Right atrium auricular region (tissue), 2 donors: ENCODE measurements around the gene PIGN. TPM values are rescaled to one million over a fixed set of nuclear protein-coding genes. Genes with fewer than 3 reads are reported as not detected.
A peak's percentile ranks its signal among the peaks of the same experiment; 100 is the strongest.

Source experiments
- DNase-seq: peaks from one replicate; pipeline ENCODE4 v3.0.0-alpha.2; 2019; ENCODE audit warnings: low spot score
- H3K27ac ChIP-seq, 2 donors: fragments of 200-600 bp; sonication (generic); 1 replicate in 1 of 2; 2 replicates in 1 of 2; pipeline ENCODE4 v1.5.1; 2016 to 2019
- H3K27me3 ChIP-seq, 2 donors: fragments of 200-600 bp; sonication (generic); one replicate each; pipeline versions ENCODE4 v1.5.1 to v1.6.0; 2017 to 2019
- H3K36me3 ChIP-seq: fragments of 200-600 bp; sonication (generic); one replicate; pipeline ENCODE4 v1.5.1; 2016
- H3K4me1 ChIP-seq, 2 donors: fragments of 200-600 bp; sonication (generic); one replicate each; pipeline versions ENCODE4 v1.5.1 to v1.6.0; 2017 to 2019
- H3K4me3 ChIP-seq, 2 donors: fragments of 200-600 bp; sonication (generic); 1 replicate in 1 of 2; 2 replicates in 1 of 2; pipeline ENCODE4 v1.5.1; 2017 to 2019; ENCODE audit warnings: mild to moderate bottlenecking in 1 of 2, moderate library complexity in 1 of 2
- H3K9me3 ChIP-seq, 2 donors: fragments of 200-600 bp; sonication (generic); one replicate each; pipeline ENCODE4 v1.5.1; 2019
- total RNA-seq, 2 donors: library from RNA; depleted of rRNA; stranded (reverse); fragments of >200 nt; gene quantifications; one replicate each; pipeline ENCODE4 v1.1.0, GENCODE V29; 2016
- TF ChIP-seq, protein P1 (sequence below), 2 donors: fragments of 200-600 bp; sonication (generic); IDR thresholded peaks; one replicate each; pipeline ENCODE4 v1.5.1; 2019; ENCODE audit warnings: antibody characterized with exemption in 2 of 2

The PIGN gene
- total RNA-seq, 2 donors from 2014 or later: 10.8 to 16.8 TPM

DNA sequence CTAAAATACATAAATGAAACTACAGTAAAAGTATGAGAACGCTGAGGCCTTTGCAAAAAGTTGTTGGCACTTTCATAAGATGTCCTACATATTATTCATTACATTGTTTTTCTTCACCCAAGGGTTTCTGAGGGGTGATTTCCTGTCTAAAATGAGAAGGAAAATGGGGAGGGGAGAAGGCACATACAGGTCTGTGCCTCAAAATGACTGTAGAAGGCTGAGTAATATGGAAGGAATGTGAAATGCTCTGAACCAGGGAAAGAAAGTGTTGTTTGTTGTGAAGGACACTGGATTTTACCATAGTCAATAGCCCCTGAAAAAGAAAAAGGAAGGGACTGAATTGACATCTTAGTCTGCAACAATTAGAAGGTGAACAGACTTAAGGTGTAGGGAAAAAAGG is 194.6 kb downstream of the PIGN start:
- peaks cover 0 to 14% of the 10 kb centered on the region in 2 donors for H3K4me1 ChIP-seq
- H3K27ac ChIP-seq: peak overlapping the region in 1 of 2 donors; percentile 20
- H3K4me3 ChIP-seq: no peak overlapping the region
- TF ChIP-seq, protein P1, sequence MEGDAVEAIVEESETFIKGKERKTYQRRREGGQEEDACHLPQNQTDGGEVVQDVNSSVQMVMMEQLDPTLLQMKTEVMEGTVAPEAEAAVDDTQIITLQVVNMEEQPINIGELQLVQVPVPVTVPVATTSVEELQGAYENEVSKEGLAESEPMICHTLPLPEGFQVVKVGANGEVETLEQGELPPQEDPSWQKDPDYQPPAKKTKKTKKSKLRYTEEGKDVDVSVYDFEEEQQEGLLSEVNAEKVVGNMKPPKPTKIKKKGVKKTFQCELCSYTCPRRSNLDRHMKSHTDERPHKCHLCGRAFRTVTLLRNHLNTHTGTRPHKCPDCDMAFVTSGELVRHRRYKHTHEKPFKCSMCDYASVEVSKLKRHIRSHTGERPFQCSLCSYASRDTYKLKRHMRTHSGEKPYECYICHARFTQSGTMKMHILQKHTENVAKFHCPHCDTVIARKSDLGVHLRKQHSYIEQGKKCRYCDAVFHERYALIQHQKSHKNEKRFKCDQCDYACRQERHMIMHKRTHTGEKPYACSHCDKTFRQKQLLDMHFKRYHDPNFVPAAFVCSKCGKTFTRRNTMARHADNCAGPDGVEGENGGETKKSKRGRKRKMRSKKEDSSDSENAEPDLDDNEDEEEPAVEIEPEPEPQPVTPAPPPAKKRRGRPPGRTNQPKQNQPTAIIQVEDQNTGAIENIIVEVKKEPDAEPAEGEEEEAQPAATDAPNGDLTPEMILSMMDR (IDR thresholded peaks at IDR 0.05): no peak
- no peaks in the 10 kb centered on the region for H3K36me3 ChIP-seq
- no peak for DNase-seq
- H3K9me3 ChIP-seq: no peaks in the 10 kb centered on the region
- no peaks in the 10 kb centered on the region for H3K27me3 ChIP-seq

DNA sequence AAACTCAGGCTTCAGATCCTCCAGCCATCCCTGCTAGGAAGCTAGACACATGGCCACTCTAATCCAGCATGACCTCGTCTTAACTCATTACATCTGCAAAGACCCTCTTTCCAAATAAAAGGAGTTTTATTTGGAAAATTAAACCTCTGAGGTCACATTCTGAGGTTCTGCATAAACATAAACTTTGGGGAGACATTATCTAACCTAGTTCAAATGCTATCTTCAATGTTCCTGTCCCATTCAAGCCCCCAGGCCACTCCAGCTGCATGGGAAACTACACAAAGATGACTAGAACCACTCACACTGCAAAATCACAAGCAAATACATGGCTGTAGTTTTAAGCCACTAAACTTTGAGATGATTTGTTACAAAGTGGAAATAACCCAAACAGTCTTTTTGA is 195.0 kb downstream of the PIGN start:
- H3K36me3 ChIP-seq: no peaks in the 10 kb centered on the region
- H3K27me3 ChIP-seq: no peaks in the 10 kb centered on the region
- H3K9me3 ChIP-seq: no peaks in the 10 kb centered on the region
- H3K4me3 ChIP-seq: no peak overlapping the region
- DNase-seq: no peak
- no peak overlapping the region for H3K27ac ChIP-seq
- TF ChIP-seq, protein P1 (IDR thresholded peaks at IDR 0.05): no peak
- H3K4me1 ChIP-seq: peaks cover 0 to 14% of the 10 kb centered on the region in 2 donors

DNA sequence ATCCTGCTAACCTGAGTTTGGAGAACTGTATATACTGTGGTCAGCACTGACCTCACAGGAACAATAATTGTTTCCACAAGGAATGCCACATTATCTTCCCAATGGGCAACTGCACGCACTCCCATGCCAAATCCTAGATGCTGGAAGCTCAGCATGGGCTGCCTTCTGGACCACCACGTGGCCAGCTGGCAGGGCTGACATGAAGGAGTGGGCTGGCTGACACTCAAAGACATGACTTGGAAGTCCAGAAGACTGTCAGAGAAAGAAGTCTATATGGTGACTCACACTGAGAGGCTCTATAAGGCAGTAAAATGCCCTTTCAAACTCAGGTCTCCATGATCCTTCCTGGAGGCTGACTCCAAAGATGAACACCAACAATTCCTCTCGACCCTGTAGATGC is 195.7 kb downstream of the PIGN start:
- Histone ChIP-seq H3K27ac (no peak overlapping the region), H3K27me3 (no peaks in the 10 kb centered on the region)
- no peak for DNase-seq

More for the DNA sequence above, 195.7 kb downstream of the PIGN start:
- peaks cover 0 to 14% of the 10 kb centered on the region in 2 donors for H3K4me1 ChIP-seq
- H3K4me3 ChIP-seq: no peak overlapping the region
- TF ChIP-seq, protein P1 (IDR thresholded peaks at IDR 0.05): no peak
- no peaks in the 10 kb centered on the region for H3K36me3 ChIP-seq
- H3K9me3 ChIP-seq: no peaks in the 10 kb centered on the region

Other genes starting within 250 kb of the PIGN start
- 10 to 100 TPM; 11.1 to 16.7 TPM for gene RELCH, start 199 bp upstream of the PIGN start, total RNA-seq
- 1 to 10 TPM in 1 of 2 donors, under 1 TPM in 1; 0.56 to 1.8 TPM for gene TNFRSF11A, start 138.3 kb upstream of the PIGN start, total RNA-seq